COLO829 (cell line): Measurements from ENCODE around the gene QPRT.
"Not testable (repeated sequence)": the region's sequence is repeated elsewhere in the genome, so short reads cannot be mapped to it uniquely, and the experiment has no call there.

Source experiments
- DNase-seq: peaks from one replicate; pipeline ENCODE4 v3.0.0; 2012; ENCODE audit warnings: low spot score

QPRT gene

DNA sequence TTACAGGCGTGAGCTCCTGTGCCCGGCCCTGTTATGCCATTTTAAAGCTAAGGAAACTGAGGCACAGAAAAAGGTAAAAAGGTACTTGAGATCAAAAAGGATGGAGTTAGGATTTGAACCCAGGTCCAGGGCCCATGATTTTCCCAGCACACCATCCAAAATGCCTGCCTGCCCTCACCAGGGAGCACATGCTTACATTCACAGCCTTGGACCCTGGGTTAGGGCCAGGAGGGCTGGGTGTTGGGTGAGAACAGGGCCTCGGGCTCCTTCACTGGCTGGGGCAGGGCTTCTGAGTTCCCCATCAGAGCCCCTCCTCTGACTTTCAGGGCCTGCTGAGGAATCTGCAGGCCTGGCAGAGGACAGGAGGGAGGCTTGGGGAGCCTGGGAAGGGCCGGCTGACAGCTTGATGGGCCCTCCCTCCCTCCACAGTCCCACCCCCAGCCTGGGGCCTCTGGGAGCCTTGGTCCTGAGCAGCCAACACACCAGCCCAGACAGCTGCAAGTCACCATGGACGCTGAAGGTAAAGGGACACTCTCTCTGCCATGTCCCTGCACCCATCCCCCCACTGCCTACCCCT is at the start of gene QPRT:
TSS of gene QPRT (plus strand) at position 490 of the 577 bp plus-strand sequence. CDS start at position 508, 18 bp downstream.
- peak; percentile 51 for DNase-seq

DNA sequence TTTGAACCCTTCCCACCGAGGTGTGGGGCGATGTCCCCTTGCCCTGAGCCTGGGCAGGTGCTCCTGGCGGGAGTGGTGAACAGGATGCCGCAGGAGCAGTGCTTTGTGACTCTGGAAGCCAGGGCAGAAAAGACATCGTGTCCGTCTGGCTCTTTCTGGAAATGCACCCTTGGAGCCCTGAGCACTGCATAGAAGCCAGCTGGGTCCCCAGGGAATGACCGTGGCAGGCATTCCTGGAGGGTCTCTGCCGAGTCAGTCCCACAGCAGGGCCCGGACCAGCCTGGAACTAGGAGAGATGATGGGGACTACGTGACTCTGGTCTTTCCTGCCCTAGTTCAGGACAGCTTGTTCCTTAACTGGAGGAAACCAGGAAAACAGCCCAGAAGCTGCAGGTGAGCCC is 49.7 kb upstream of the QPRT start:
- not testable (repeated sequence) for DNase-seq

- DNase-seq = not testable (repeated sequence)
Measured at GRCh38 chr16:29631658-29632057, 47.3 kb upstream of the QPRT start.

DNA sequence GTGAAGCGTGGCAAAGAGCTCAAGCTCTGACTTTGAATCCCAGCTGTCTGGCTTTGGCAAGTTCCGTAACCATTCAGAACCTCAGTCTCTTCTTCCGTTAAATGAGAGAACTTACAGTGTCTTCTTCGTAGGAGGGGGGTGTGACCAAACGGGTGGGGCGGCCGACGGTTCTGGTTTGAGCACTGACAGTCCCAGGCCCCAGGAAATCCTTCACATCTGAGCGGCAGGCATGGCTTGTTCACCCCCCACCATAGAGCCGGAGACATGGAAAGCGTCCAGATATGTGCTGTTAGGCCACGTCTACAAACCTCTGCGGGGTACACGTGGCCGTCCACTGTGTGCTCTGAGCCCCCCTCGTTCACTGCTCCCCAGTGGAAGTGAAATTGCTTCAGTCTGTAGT is 43.1 kb upstream of the QPRT start:
- not testable (repeated sequence) for DNase-seq

DNA sequence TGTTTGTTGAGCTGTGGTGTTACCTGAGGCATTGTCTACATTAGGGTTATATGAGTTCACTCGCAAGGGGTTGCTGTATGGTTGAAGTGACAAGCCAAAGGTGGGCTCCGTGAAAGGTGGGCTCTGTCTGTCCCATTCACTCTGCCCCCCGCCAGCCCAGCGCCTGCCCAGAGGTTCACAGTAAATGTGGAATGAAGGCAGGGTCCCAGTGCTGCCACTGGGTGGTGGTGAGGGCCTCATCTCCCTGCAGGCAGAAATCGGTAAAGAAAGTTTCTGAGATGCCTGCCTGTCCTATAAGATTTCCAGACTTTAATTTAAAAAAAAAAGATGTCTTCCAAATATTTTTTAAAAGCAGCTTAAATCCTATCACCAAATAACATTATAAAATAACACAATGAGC is 42.6 kb upstream of the QPRT start:
- not testable (repeated sequence) for DNase-seq

GRCh38 chr16:29638751-29639150 is 40.2 kb upstream of the QPRT start:
- not testable (repeated sequence) for DNase-seq

GRCh38 chr16:29641561-29641960 is 37.4 kb upstream of the QPRT start:
- DNase-seq = no peak

GRCh38 chr16:29643596-29643995 is 35.4 kb upstream of the QPRT start:
- DNase-seq = no peak

DNA sequence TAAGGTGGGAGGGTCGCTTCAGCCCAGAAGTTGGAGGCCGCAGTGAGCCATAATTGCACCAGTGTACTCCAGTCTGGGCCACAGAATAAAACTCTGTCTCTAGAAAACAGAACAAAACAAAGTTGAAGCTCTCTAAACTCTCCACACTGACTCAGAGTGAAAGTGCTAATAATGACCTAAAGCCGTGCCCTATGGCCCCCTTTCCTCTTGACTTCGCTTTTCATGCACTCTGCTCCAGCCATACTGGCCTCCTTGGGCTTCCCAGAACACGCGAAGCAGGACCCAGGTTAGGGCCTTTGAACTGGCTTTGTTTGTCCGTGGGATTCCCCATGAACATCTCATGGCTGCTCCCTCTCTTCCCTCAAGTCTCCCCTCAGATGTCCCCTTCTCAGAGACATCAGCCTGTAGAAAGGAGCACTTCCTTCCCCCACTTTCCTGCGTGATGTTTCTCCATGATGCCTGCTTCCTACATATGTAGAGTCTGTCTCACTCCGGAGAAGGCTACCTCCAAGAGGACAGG is 34.6 kb upstream of the QPRT start:
- no peak for DNase-seq

- no peak for DNase-seq
Measured at GRCh38 chr16:29644973-29645693, 33.8 kb upstream of the QPRT start.

DNA sequence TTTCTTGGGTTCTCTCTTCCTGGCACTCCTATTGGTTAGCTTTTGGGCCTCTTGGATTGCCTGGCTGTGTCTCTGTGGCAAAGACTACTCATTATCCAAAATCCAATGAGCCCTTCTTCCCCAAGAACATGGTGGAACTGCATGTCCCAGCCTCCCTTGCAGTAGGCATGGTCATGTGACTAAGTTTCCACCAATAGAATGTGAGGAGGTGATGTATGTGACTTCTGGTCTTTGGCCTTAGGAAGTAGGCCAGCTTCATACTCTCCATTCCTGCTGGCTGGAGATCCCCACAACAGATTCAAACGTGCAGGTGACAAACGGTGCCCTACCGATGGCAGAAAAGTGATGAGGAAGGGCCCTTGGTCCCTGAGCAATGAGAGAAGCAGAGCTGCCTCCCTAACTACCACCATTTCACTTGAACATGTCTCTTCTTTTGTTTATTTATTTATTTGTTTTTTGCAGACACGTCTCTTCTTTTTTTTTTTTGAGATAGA is 33.2 kb upstream of the QPRT start:
- DNase-seq = no peak

- no peak for DNase-seq
Measured at GRCh38 chr16:29646947-29647346, 32.0 kb upstream of the QPRT start.

DNA sequence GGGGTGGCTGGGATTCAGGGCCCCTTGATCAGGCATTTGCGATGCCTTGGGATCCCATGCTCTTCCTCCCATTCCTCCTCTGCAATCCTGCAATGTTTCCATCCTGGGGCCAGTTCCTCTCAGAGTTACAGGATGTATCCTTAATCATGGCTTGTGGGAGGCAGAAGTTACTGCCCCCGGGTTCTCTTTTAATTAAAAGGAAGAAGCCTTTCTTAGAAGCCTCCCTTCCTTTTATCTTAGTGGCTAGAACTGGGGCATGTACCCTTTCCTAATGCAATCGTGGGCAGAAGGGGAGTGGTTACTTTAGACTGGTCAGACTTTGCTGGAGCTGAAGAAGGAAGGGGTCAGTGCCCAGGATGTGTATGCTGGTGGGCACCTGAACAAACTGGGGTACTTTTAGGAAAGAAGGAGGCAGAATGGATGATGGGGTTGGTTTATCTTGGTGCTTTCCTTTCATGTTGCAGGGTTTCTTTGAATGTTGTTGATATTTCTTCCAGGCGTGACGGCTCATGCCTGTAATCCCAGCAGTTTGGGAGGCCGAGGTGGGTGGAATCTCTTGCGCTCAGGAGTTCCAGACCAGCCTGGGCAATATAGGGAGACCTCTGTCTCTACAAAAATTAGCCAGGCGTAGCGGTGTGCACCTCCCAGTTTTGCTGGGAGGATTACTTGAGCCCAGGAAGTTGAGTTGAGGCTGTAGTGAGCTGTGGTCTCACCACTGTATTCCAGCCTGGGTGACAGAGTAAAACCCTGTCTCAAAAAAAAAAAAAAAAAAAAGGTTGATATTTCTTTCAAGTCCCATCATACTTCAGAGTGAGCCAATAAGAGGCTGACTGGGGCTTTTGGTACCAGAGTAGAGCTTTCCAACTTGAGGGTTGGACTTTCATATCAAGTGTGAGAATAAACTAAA is 29.1 kb upstream of the QPRT start:
- no peak for DNase-seq

GRCh38 chr16:29650771-29651170 is 28.2 kb upstream of the QPRT start:
- no peak for DNase-seq

- DNase-seq = no peak
Measured at GRCh38 chr16:29651774-29652349, 27.1 kb upstream of the QPRT start.

GRCh38 chr16:29653471-29653870 is 25.5 kb upstream of the QPRT start:
- no peak for DNase-seq

GRCh38 chr16:29653890-29654289 is 25.1 kb upstream of the QPRT start:
- DNase-seq = not testable (repeated sequence)

DNA sequence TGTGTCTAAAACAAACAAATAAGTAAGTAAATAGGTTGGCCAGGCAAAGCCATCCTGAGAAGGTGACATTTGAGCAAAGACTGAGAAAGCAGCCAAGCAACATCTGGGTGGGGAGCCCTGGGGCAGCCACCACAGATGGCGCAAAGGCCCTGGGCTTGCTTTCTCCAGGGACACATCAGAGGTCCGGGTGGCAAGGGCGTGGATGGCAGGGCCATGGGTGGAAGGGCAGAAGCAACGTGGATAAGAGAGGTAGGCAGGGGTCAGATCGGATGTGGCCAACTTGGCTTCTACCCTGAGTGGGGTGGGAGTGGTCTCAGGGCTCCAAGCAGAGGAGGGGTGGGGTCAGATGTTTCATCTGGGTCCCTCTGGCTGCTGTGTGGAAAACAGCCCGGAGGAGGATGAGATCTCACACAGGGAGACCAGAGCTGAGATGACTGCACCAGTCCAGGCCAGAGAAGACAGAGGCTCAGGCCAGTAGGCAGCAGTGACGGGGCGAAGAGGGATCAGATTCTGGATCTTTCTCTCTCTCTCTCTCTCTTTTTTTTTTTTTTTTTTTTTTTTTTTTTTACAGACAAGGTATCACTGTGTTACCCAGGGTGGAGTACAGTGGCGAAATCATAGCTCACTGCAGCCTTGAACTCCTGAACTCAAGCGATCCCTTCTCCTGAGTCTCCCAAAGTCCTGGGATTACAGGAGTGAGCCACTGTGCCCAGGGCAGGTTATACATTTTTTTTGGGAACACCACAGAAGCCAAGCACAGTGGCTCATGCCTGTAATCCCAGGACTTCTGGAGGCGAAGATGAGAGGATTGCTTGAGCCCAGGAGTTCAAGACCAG is 22.1 kb upstream of the QPRT start:
- DNase-seq = no peak

GRCh38 chr16:29658705-29659104 is 20.3 kb upstream of the QPRT start:
- no peak for DNase-seq

GRCh38 chr16:29662000-29662728 is 16.8 kb upstream of the QPRT start:
- no peak for DNase-seq

DNA sequence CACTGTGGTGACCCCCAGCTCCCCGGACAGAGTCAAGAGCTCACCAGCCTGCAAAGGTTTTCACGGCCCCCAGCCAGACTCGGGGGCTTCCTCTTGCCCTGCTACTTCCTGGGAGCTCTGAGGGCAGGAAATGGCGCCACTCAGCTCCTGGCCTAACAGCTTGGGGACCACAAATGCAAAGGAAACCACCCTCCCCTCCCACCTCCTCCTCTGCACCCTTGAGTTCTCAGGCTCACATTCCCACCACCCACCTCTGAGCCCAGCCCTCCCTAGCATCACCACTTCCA is 16.3 kb upstream of the QPRT start:
- no peak for DNase-seq
